Activated T-cell treated with anti-CD3 and anti-CD28 coated beads for 24 hours (primary cell): ENCODE data around the gene STX4.
"Not testable (repeated sequence)": the region's sequence is repeated elsewhere in the genome, so short reads cannot be mapped to it uniquely, and the experiment has no call there.

ENCODE experiments used
- DNase-seq: peaks from one replicate; pipeline ENCODE4 v3.0.0-alpha.2; 2020; ENCODE audit warnings: low read depth

Gene STX4

GRCh38 chr16:30998852-30999761 lies 34.3 kb upstream of the STX4 start:
- no peak for DNase-seq

GRCh38 chr16:31000671-31001382 lies 32.5 kb upstream of the STX4 start:
- DNase-seq = no peak

- DNase-seq = no peak
Observed at GRCh38 chr16:31001507-31002249, 31.7 kb upstream of the STX4 start.

GRCh38 chr16:31002250-31002700 lies 31.1 kb upstream of the STX4 start:
- no peak for DNase-seq

DNA sequence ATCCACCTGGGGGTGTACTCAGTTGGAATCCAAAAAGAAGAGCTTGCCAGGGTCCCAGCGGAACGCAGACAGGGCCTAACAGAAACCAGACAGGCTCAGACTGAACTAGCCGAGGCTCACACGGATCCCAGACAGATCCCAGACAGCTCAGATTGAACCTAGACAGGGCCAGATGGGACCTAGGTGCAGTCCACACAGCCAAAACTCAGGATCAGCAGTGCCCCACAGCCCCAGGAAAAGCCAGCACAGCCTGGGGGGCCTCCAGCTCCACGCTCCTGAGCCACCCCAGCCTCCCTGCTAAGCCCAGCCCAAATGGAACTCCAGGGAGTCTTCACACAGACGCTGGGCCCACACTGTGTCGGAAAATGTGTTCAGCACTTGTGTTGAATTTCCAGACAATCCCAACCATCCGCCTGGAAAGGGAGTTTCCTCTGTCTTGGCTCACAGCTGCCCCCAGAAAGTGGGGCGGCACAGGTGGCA lies 30.5 kb upstream of the STX4 start:
- DNase-seq = no peak

GRCh38 chr16:31003744-31004143 lies 29.6 kb upstream of the STX4 start:
- no peak for DNase-seq

DNA sequence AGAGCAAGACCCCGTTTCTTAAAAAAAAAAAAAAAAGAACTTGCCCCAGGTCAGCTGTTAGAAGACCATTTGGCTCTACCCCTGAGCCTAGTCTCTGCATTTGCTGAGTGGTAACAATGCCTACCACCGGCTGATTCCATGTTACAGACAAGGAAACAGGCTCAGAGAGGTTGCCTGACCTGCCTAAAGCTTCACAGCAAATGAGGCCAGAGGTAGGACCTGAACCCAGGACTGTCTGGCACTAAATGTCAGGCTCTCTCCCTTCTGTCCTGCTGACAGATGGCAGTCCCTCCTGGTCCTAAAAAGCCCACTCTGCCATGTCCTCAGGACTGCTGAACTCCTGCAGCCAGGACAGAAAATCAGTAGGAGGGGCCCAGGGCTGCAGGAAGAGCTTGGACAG lies 28.7 kb upstream of the STX4 start:
- DNase-seq = no peak

GRCh38 chr16:31005350-31006085 lies 27.8 kb upstream of the STX4 start:
- DNase-seq = no peak

DNA sequence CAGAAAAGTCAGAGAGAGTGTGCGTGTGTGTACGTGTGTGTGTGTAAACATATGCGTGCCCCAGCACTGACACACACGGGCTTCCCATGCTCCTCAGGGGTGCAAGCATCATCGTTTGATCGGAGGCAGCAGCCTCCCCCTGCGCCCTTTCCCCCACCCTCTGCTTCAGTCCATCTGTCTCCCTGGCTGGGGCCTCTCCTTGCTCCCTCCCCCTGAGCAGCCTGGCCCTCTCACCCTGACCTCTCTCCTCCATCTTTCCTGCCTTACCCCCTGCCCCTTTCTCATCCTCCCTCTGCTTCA lies 27.3 kb upstream of the STX4 start:
- DNase-seq = no peak

DNA sequence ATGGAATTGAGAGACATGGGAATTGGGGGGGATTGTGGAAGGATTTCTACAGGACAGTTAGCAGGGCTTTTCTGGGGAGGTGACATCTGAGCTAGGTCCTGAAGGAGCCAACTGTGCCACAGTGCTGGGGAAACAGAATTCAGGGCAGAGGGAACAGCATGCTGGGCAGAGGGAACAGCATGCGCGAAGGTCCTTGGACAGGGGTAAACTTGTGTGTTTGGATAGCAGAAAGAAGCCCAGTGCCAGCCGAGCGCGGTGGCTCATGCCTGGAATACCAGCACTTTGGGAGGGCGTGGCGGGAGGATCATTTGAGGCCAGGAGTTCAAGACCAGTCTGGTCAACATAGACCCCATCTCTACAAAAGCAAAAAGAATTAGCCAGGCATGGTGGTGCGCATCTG lies 26.8 kb upstream of the STX4 start:
- no peak for DNase-seq

DNA sequence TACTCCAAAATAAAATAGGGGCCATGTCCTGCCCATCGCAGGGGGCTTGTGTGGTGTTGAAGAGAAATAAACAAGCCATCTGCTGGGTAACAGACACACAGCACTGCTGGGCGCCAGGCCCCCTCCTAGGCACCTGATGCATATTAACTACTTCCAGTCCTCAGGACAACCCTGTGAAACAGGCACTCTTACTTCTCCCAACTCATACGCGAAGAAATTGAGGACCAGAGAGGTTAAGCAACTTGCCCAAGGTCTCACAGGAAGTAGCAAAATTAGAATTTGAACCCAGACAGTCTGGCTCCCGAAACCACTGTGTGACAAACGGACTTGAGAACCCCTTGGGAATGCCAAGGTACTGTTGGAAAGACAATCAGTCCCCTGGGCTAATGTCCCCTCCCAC lies 25.7 kb upstream of the STX4 start:
- no peak for DNase-seq

GRCh38 chr16:31008149-31008548 lies 25.2 kb upstream of the STX4 start:
- DNase-seq = no peak

DNA sequence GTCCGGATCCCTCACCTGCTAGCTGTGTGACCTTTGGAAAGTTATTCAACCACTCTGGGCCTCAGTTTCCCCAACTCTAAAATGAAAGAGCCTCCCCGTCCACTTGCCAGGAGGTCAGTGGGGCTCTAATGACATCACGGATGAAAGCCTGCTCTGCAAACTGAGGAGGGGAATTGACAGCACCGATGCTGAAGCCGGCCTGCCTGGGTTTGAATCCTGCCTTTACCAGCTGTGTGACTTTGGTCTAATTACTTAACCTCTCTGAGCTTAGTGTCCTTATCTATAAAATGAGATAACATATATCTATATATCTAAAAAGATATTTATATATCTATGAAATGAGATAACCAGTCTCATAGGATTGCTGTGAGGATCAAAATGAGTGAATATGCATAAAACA lies 24.8 kb upstream of the STX4 start:
- DNase-seq = no peak

DNA sequence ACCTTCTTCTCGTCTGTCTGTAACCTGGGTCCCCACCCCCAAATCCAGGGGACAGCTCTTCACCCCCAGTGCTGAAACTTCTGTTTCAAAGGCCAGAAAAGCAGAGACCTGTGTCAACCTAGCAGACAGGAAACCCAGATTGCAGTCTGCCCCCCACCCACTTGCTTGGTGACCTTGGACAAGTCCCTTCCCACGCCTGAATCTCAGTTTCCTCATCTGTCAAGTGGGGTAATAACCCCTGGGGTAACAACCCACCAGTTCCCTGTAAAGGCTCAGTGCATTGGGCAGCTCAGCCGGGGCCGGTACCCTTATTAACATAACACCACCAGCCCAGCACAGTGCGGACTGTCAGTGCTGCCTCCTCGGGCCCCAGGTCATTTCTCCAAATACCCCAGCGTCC lies 24.2 kb upstream of the STX4 start:
- no peak for DNase-seq

- DNase-seq = no peak
Observed at GRCh38 chr16:31009894-31010584, 23.3 kb upstream of the STX4 start.

DNA sequence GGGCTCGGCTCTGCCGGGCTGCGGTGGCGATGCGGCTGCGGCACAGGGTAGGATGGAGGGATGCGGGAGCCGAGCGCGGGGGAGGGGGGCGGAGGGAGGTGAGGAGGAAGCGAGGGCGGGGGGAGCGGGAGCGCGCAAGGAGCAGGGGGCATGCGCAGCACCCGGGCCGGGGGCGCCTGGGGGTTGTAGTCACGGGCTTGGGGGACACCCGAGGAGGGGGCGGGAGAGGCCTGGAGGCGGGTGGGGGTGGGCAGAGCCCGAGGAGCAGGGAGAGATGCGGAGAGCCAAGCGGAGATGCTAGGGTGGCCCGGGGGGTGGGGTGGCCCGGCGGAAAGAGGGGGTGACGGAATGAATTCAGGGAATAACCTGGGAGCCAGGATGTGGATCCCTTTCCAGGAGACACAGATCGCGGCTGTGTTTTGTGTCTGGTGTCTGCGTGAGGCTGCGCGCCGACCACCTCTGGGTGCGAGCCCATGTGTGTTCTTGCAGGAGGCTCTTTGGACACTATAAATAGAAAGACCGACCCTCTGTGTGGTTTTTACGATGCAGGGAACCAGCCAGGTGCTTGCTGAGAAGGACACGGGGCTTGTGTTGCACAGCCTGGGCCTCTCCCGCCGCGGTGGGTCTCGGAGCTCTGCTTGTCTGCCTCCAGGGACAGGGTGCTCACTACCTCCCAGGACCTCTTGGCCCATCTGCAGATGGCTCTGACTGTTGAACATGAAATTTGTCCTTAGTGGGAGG lies 22.6 kb upstream of the STX4 start, which contains the start of gene STX1B:
Gene STX1B, minus strand, starts transcription at position 54 of the 741 bp plus-strand sequence. CDS start 242 bp downstream, outside the sequence.
- peak; percentile 33 for DNase-seq

DNA sequence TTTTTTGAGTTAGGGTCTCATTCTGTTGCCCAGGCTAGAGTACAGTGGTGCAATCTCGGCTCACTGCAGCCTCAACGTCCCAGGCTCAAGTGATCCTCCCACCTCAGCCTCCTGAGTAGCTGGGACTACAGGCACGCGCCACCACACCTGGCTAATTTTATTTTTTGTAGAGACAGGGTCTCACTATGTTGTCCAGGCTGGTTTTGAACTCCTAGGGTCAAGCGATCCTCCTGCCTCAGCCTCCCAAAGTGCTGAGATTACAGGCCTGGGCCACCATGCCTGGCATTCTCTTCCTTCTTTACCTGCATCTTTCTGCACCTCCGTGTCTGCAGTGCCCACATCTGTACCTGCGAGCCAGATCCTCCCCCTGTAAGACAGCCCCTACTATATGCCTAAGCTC lies 21.5 kb upstream of the STX4 start:
- not testable (repeated sequence) for DNase-seq

- DNase-seq = not testable (repeated sequence)
Observed at GRCh38 chr16:31013292-31013691, 20.1 kb upstream of the STX4 start.

GRCh38 chr16:31016018-31016417 lies 17.3 kb upstream of the STX4 start:
- DNase-seq = no peak

DNA sequence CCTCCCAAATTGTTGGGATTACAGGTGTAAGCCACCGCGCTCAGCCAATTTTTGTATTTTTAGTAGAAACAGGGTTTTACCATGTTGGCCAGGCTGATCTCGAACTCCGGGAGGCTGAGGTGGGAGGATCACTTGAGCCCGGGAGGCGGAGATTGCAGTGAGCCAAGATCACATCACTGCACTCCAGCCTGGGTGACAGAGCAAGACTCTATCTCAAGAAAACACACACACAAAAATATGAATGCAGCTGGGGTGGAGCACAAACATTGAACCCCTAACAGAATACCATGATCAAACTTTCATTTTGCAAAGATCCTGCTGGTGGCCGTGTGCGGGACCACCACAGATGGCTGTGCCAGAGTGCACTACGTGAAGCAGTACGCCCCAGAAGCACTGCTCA lies 15.6 kb upstream of the STX4 start:
- DNase-seq = not testable (repeated sequence)
